Adipose tissue (tissue), 3 donors: ENCODE data around the gene SRGAP1. TPM values are rescaled to one million over a fixed set of nuclear protein-coding genes. Genes with fewer than 3 reads are reported as not detected.
"Not testable (repeated sequence)": the region's sequence is repeated elsewhere in the genome, so short reads cannot be mapped to it uniquely, and the experiment has no call there.

ENCODE experiments used
- H3K27ac ChIP-seq: one replicate; pipeline ENCODE4 v1.5.1; 2013; ENCODE audit warnings: low read depth, low read length
- WGBS, 3 donors: extraction: QIAGEN DNeasy Blood & Tissue Kit; methylation state at CpG; one replicate each; pipeline ENCODE4 v1.1.7; 2013; 5-methylcytosine and 5-hydroxymethylcytosine counted together
- polyA plus RNA-seq, 3 donors: library from polyadenylated mRNA; stranded (reverse); fragments of 200-250 nt; gene quantifications; one replicate each; pipeline ENCODE4 v1.2.3, GENCODE V29; 2013
- donor health status: healthy with polysubstance abuse.
- donor health status: Bipolar disorder and iron deficiency.
- donor health status: healthy.

SRGAP1 gene
- polyA plus RNA-seq, 3 donors = 1.8 to 2.7 (median 2.2) TPM

DNA sequence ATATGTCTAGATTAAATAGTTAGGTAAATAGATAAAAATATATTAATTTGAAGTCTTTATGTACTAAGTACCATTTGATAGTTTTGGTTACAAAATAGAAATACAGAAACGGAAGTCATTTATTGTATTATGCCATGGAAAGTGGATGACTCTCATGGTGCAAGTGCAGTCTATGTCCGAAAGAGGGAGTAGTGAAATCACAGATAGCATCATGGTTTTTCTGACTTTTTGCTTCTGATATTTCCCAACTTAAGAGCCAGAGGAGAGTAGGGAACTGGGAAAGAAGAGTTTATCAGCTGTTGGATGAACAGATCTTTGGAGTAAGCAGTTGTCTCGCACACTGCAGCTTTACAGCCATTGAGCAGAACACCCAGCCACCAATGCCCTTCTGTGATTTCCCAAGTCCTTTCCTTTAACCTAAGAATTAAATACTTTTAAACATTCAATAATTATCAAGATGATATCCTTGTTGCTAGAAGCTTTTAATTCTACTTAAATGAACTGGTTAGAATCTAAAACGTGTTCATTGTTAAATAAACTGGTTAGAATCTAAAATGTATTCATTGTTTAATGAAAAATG lies 18.4 kb upstream of the SRGAP1 start:
- WGBS, 3 donors = 20 to 30% (median 28%) methylated on average over 4 of the region's 4 CpGs
- H3K27ac ChIP-seq = no peak overlapping the region

GRCh38 chr12:63828867-63829266 lies 15.6 kb upstream of the SRGAP1 start:
- no peak overlapping the region for H3K27ac ChIP-seq
- WGBS, 3 donors = 87 to 93% (median 93%) methylated on average over 2 of the region's 2 CpGs

DNA sequence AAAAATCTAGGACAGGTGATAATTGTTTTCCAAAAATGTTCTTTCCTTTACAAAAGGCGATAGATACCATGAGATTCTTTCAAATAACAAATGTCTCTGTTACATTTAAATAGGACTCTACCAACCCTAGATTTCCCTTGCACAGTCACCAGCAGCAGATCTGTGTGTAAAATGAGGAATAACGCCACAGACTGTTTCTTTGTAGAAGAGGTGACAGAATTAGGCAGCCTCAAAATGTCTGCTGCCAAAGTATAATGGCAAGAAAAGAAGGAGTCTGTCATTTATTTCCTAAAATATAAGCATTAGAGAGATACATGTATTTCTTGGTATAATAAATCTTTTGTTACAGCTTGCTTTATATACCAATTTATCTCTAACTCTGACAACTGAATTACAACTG lies 8.5 kb upstream of the SRGAP1 start:
- WGBS, 3 donors = 78 to 87% (median 82%) methylated on average over 2 of the region's 2 CpGs
- no peak overlapping the region for H3K27ac ChIP-seq

DNA sequence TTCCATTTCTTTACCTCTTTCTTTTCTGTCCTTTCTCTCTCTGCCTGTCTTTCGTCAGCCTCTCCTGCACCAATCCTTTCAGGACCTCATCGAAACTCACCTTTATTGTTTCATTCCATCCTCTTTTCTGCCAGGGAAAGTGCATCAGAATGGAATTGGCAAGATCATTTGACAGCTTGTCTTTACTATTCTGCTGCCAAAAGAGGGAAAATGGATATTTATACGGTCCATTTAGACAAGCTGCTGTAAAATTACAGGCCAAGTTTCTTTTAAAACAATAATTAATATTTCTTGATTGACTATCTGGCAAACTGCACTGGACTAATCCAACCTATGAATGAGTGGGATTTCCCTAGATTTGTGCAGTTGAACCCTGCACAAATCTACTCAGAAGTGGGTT lies 7.6 kb upstream of the SRGAP1 start:
- 60 to 83% (median 81%) methylated on average over 3 of the region's 3 CpGs for WGBS, 3 donors
- no peak overlapping the region for H3K27ac ChIP-seq

DNA sequence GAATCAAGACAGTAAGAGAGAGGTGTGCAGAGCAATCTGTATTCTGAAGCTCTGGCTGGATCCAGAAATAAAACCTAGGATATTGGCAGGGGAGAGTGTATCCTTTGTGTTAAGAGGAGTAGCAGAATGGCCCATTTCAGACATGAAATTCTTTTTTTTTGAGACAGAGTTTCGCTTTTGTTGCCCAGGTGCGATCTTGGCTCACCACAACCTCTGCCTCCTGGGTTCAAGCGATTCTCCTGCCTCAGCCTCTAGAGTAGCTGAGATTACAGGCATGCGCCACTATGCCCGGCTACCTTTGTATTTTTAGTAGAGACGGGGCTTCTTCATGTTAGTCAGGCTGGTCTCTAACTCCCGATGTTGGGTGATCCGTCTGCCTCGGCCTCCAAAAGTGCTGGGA lies 6.1 kb upstream of the SRGAP1 start:
- H3K27ac ChIP-seq = no peak overlapping the region
- 92 to 94% (median 93%) methylated on average over 9 of the region's 9 CpGs for WGBS, 3 donors

- WGBS, 3 donors = 52 to 61% (median 54%) methylated on average over 3 of the region's 3 CpGs
- H3K27ac ChIP-seq = no peak overlapping the region
These were observed 3.5 kb upstream of the SRGAP1 start for GRCh38 chr12:63841011-63841410.

- H3K27ac ChIP-seq = no peak overlapping the region
- WGBS, 3 donors = 49 to 71% (median 65%) methylated on average over 4 of the region's 4 CpGs
These were observed 2.9 kb upstream of the SRGAP1 start for GRCh38 chr12:63841571-63841970.

DNA sequence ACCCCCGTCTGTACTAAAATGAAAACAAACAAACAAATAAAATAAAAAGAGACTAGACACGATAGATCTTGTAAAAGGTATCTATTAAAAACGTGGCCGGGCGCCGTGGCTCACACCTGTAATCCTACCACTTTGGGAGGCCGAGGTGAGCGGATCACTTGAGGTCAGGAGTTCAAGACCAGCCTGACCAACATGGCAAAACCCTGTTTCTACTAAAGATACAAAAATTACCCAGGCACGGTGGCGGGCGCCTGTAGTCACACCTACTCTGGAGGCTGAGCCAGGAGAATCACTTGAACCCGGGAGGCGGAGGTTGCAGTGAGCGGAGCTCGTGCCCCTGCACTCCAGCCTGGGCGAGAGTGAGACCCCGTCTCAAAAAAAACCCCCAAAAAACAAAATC lies 1.8 kb upstream of the SRGAP1 start:
- WGBS, 3 donors = 95% methylated on average over 17 of the region's 17 CpGs
- not testable (repeated sequence) for H3K27ac ChIP-seq

GRCh38 chr12:63843254-63843720 lies 1.2 kb upstream of the SRGAP1 start:
- WGBS, 3 donors = 7 to 10% (median 9%) methylated on average over 23 to 28 of the region's 28 CpGs
- H3K27ac ChIP-seq = no peak overlapping the region

DNA sequence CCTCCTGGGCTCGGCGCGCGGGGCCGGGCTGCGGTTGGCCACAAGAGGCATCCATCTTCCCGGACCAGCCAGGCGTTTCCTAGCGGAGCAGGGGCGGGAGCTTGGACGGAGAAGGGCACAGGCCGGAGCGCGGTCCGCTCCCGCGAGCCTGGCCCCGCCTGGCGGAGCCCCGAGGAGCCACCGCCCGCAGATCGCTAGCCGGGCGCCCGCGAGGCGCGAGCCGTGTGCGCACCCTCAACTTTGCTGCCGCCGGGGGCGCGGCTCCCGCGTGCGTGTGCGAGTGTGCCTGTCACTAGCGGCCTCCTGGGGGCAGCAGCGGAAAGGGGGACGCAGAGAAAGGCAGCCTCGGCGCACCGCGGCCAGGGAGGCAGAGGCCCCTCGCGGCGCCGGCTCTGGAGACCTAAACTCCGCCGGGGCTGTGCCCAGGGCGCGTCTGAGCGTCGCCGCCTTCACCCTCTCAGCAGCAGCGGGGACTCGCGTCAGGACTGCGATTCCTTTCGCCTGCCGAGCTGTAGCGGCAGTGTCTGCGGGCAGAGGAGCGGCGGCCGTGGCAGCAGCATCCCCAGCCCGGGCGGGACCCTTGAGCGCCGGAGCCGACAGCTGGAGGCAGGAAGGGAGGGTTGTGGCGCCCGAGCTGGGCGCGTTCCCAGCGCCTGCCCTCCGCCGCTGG lies 644 bp upstream of the SRGAP1 start:
- no peak overlapping the region for H3K27ac ChIP-seq
- 0 to 1% (median 1%) methylated on average over 57 to 80 of the region's 80 CpGs for WGBS, 3 donors

DNA sequence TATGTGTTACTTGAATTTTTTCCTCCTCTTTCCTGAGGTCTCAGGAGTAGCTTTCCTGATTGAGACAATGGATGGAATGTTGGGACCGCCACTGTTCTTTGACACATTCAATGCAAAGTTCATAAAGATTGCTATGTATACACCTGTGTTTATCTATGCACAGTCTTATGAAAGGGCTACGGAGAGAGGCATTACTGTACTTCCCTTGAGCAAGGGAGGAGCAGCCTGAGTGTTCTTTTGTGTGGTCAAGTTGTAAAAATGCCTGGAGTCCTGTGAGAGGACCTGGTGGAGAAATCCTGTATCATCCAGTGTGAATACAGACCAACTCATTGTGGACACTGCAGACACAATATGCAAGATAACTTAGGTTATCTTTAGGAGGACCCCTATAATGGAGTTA lies 1.2 kb downstream of the SRGAP1 start:
- no peak overlapping the region for H3K27ac ChIP-seq
- 11 to 51% (median 43%) methylated on average over 2 of the region's 2 CpGs for WGBS, 3 donors

DNA sequence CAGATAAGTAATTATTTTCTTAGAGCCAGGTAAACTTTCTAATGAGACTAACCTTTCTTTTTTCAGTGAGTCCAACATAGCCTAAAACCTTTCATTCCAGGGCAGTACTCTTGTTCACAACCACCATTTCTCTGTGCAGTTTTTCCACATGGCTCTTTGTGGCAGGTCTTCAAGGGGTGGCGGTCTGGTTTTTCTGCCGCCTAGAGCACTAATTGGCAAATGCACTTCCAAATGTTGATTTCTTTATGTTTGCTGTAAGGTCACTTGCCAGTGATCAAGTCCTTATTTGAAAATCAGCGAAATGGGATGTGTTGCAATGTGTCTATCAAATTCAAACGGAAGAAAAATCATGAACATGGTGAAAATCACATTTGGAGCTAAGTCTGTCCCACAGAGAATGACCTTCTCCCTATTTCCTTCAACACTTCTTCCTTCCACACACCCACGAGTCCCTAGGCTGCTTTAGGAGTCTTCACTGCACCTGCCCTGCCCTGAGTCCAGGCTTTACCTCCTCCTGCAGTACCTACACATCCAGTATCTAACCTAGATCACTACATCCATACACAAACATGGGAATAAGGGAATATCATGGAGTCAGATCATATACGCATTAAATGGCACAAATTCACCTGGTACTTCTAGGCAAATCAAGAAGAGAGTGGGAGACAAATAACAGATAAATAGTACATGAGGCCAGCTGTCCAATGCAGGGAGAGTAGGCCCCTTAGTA lies 1.9 kb downstream of the SRGAP1 start:
- no peak overlapping the region for H3K27ac ChIP-seq
- WGBS, 3 donors = 44 to 76% (median 72%) methylated on average over 6 of the region's 6 CpGs

GRCh38 chr12:63848450-63848849 lies 4.0 kb downstream of the SRGAP1 start:
- H3K27ac ChIP-seq = no peak overlapping the region
- 82 to 85% (median 83%) methylated on average over 4 of the region's 4 CpGs for WGBS, 3 donors

GRCh38 chr12:63849106-63849620 lies 4.7 kb downstream of the SRGAP1 start:
- H3K27ac ChIP-seq = no peak overlapping the region
- WGBS, 3 donors = 83 to 86% (median 83%) methylated on average over 1 of the region's 1 CpG

- 66 to 92% (median 89%) methylated on average over 4 of the region's 4 CpGs for whole genome bisulfite sequencing, 3 donors
- H3K27ac ChIP-seq = no peak overlapping the region
These were observed 5.1 kb downstream of the SRGAP1 start for GRCh38 chr12:63849641-63850040.

GRCh38 chr12:63853978-63854377 lies 9.5 kb downstream of the SRGAP1 start:
- no peak overlapping the region for H3K27ac ChIP-seq

GRCh38 chr12:63855299-63855698 lies 10.8 kb downstream of the SRGAP1 start:
- H3K27ac ChIP-seq = no peak overlapping the region
- 96 to 100% (median 98%) methylated on average over 3 of the region's 3 CpGs for WGBS, 3 donors

DNA sequence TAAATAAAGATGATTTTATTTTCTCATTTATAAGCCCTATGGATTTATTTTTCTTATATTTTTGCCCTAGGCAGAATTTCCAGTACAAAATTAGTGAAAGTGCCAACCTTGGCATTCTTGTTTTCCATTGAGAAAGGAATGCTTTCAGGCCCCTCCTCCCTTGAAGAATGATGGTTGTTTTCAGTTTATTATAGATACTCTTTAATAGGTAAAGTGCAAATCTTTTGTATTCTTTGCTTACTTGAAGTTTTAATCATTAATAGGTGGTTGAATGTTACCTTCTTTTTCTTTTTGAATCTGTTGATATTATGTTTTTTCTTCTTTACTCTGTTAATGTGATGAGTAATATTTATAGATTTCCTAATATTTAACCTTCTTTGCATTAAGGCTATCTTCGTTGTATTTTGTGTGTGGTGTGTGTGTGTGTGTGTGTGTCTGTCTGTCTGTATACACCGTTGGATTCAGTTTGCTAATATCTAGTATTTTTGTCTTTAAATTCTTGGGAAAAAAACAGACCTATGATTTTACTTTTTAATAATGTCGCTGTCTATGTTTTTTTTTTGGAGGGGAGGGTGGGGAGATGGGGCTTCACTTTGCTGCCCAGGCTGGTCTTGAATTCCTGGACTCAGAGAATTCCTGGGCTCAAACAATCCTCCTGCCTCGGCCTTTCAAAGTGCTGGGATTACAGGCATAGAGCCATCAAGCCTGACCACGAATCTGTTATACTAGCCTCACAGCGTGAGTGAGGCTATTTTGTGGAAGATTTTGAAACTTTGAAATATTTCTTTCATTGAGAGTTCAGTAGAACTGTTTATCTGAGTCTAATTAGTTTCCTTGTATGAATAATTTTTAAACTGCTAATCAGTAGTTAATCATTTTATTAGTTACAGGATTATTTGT lies 13.5 kb downstream of the SRGAP1 start:
- WGBS, 3 donors = 60 to 79% (median 73%) methylated on average over 6 of the region's 6 CpGs
- H3K27ac ChIP-seq = no peak overlapping the region

DNA sequence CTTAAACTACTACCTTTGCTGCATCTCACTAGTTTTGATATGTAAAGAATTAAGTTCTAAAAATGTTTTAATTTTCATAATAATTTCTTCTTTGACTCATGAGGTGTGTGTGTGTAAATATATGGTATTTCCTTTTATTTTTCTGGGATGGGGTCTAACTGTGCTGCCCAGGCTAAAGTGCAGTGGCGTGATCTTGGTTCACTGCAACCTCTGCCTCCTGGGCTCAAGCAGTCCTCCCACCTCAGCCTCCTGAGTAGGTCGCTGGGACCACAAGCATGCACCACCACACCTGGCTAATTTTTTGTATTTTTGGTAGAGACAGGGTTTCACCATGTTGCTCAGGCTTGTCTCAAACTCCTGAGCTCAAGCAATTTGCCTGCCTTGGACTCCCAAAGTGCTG lies 15.4 kb downstream of the SRGAP1 start:
- 96 to 100% (median 98%) methylated on average over 2 of the region's 2 CpGs for WGBS, 3 donors
- not testable (repeated sequence) for H3K27ac ChIP-seq
